Endothelial cell of umbilical vein (primary cell): Measurements from ENCODE around the gene NUPR1. TPM values are rescaled to one million over a fixed set of nuclear protein-coding genes. Genes with fewer than 3 reads are reported as not detected.

Experiments
- BruUV-seq: library from RNA; stranded (reverse); fragments of 400-500 nt; replicated peaks from 2 replicates; lab custom pipeline; 2021; lab: Mats Ljungman, UMichigan
- CTCF ChIA-PET: fragments of 300-600, 350-600 bp; sonication (Branson Sonifier 250); formaldehyde crosslinking; loops from one replicate; lab custom pipeline; 2021; ENCODE audit warnings: antibody characterized with exemption, inconsistent platforms; lab: Charles Lee
- POLR2A ChIA-PET: fragments of 300-600, 350-600 bp; sonication (Branson Sonifier 250); formaldehyde crosslinking; loops from one replicate; lab custom pipeline; 2021; ENCODE audit warnings: antibody characterized with exemption, inconsistent platforms; lab: Charles Lee
- DNase-seq: peaks from one replicate; pipeline ENCODE4 v3.0.0-alpha.2; 2011; ENCODE audit warnings: low read depth, low spot score
- FAIRE-seq: peaks from 2 replicates; lab custom pipeline; 2011; peaks lifted over from hg19 to GRCh38; lab: Jason Lieb, UNC
- H2AFZ ChIP-seq: 2 replicates; pipeline ENCODE4 v1.6.0; 2012; ENCODE audit warnings: low read depth, low read length, control low read depth, inconsistent platforms
- H3K27ac ChIP-seq: 2 replicates; pipeline ENCODE4 v1.5.1; 2011; ENCODE audit warnings: low read depth, mild to moderate bottlenecking, control low read depth, low read length, moderate library complexity; ENCODE audit not compliant: insufficient read depth
- H3K27me3 ChIP-seq, 2 experiments: 2 replicates each; pipeline versions ENCODE4 v1.6.0 to v1.6.1; 2011; ENCODE audit warnings: low read length in 2 of 2, mixed read lengths in 1 of 2; ENCODE audit not compliant: control insufficient read depth in 2 of 2, insufficient read depth in 2 of 2
- H3K36me3 ChIP-seq, 2 experiments: 2 replicates in 1 of 2; 3 replicates in 1 of 2; pipeline ENCODE4 v1.5.1; 2011; ENCODE audit warnings: low read length in 2 of 2, mild to moderate bottlenecking in 1 of 2, moderate library complexity in 1 of 2; ENCODE audit not compliant: control insufficient read depth in 2 of 2, insufficient read depth in 2 of 2; ENCODE audit errors: extremely low read depth in 1 of 2
- H3K4me1 ChIP-seq: 3 replicates; pipeline ENCODE4 v1.5.1; 2011; ENCODE audit warnings: mild to moderate bottlenecking, low read length; ENCODE audit not compliant: control insufficient read depth, insufficient read depth; ENCODE audit errors: extremely low read depth
- H3K4me2 ChIP-seq: 2 replicates; pipeline ENCODE4 v1.6.1; 2011; ENCODE audit warnings: low read length, control low read depth, mixed read lengths; ENCODE audit not compliant: insufficient read depth
- H3K4me3 ChIP-seq, 3 experiments: fragments of 200-600 bp in 1 of 3; sonication (generic), shearing (Covaris generic) in 1 of 3; replicated peaks in 1 of 3; 2 replicates each; pipeline ENCODE4 v1.5.1; 2011 to 2016; ENCODE audit warnings: control low read depth in 3 of 3, low read length in 3 of 3, mild to moderate bottlenecking in 2 of 3, inconsistent platforms in 1 of 3, low read depth in 1 of 3, moderate library complexity in 1 of 3; ENCODE audit not compliant: insufficient read depth in 1 of 3
- H3K79me2 ChIP-seq: 2 replicates; pipeline ENCODE4 v1.6.0; 2012; ENCODE audit warnings: low read length, inconsistent platforms; ENCODE audit not compliant: control insufficient read depth, insufficient read depth
- H3K9ac ChIP-seq: replicated peaks from 2 replicates; pipeline ENCODE3; 2011; ENCODE audit warnings: low read length, control low read depth; ENCODE audit not compliant: insufficient read depth; ENCODE audit errors: extremely low read depth
- H3K9me1 ChIP-seq: replicated peaks from 3 replicates; pipeline ENCODE4 v1.6.0; 2011; ENCODE audit warnings: mild to moderate bottlenecking, low read length; ENCODE audit not compliant: control insufficient read depth, insufficient read depth; ENCODE audit errors: extremely low read depth
- H3K9me3 ChIP-seq: replicated peaks from 2 replicates; pipeline ENCODE4 v1.5.1; 2012; ENCODE audit warnings: low read length, inconsistent platforms; ENCODE audit not compliant: control insufficient read depth, insufficient read depth
- H4K20me1 ChIP-seq: replicated peaks from 2 replicates; pipeline ENCODE3; 2011; ENCODE audit warnings: mild to moderate bottlenecking, low read length; ENCODE audit not compliant: control insufficient read depth, insufficient read depth; ENCODE audit errors: extremely low read depth
- CTCF ChIP-seq, 2 donors: IDR thresholded peaks; 1 replicate in 1 of 2; 2 replicates in 1 of 2; pipeline ENCODE4 v1.5.1; 2011; ENCODE audit warnings: low read length in 2 of 2, mild to moderate bottlenecking in 2 of 2, moderate library complexity in 2 of 2, control low read depth in 1 of 2, inconsistent platforms in 1 of 2, low read depth in 1 of 2; ENCODE audit not compliant: insufficient read depth in 1 of 2; ENCODE audit errors: extremely low read depth in 1 of 2
- EZH2 ChIP-seq: IDR thresholded peaks from 2 replicates; pipeline ENCODE4 v1.6.1; 2012; ENCODE audit warnings: borderline replicate concordance, low read depth, mild to moderate bottlenecking, moderate library complexity, low read length, inconsistent platforms; ENCODE audit not compliant: severe bottlenecking
- FOS ChIP-seq: IDR thresholded peaks from 2 replicates; pipeline ENCODE4 v1.6.1; 2011; ENCODE audit warnings: mild to moderate bottlenecking, low read length, moderate library complexity, borderline replicate concordance; ENCODE audit not compliant: insufficient read depth
- GATA2 ChIP-seq: IDR thresholded peaks from 2 replicates; pipeline ENCODE4 v1.7.0; 2011; ENCODE audit warnings: low read depth, mild to moderate bottlenecking, moderate library complexity, mixed read lengths, low read length; ENCODE audit not compliant: insufficient read length, insufficient read depth
- JUN ChIP-seq: IDR thresholded peaks from 2 replicates; pipeline ENCODE4 v1.6.1; 2011; ENCODE audit warnings: borderline replicate concordance, low read depth; ENCODE audit not compliant: insufficient read length, insufficient read depth
- MAX ChIP-seq: IDR thresholded peaks from 2 replicates; pipeline ENCODE4 v1.6.1; 2011; ENCODE audit not compliant: insufficient read depth, insufficient read length
- MYC ChIP-seq: IDR thresholded peaks from one replicate; pipeline ENCODE4 v1.6.1; 2011; ENCODE audit warnings: mild to moderate bottlenecking, low read depth, low read length
- POLR2A ChIP-seq: IDR thresholded peaks from 2 replicates; pipeline ENCODE4 v1.6.1; 2012; ENCODE audit warnings: low read depth, mild to moderate bottlenecking, control low read depth, low read length
- POLR2AphosphoS5 ChIP-seq: IDR thresholded peaks from 2 replicates; pipeline ENCODE4 v1.6.1; 2012; ENCODE audit warnings: low read depth, mild to moderate bottlenecking, control low read depth, low read length, moderate library complexity; ENCODE audit not compliant: insufficient read depth
- dilution Hi-C: fragments of 300-500 bp; cut with MboI; formaldehyde crosslinking; loops from one replicate; pipeline ENCODE4 v1.15.0; 2019; ENCODE audit warnings: low sequenced_read_pairs; ENCODE audit not compliant: extremely low pct_ligation_motif_present
- intact Hi-C: fragments of 100-400 bp; cut with micrococcal nuclease; formaldehyde crosslinking; loops from one replicate; pipeline ENCODE4 v1.10.0; 2022
- polyA plus RNA-seq, 4 experiments: library from polyadenylated mRNA; depleted of rRNA in 3 of 4; stranded (reverse) in 3 of 4; unstranded in 1 of 4; fragments of >200 nt; gene quantifications; 2 replicates each; pipeline versions ENCODE4 v1.2.1 to v1.2.3, GENCODE V29; 2011 to 2012; ENCODE audit warnings: missing spikeins in 1 of 4
- total RNA-seq: library from RNA; stranded (reverse); gene quantifications from 2 replicates; pipeline ENCODE4 v1.2.3, GENCODE V29; 2021

The NUPR1 gene
- total and polyA plus RNA-seq, 2 donors (not counting 3 experiments of a cell fraction or from before 2014, with no cell fraction given): 1.8 to 4.9 TPM

GRCh38 chr16:28513484-28514181 lies 25.1 kb downstream of the NUPR1 start:
- Histone ChIP-seq H3K9ac (no peak overlapping the region), H3K79me2 (no peaks in the 10 kb centered on the region), H3K27me3 (no peaks in the 10 kb centered on the region), H3K4me1 (no peaks in the 10 kb centered on the region), H3K27ac (no peak overlapping the region), H3K4me2 (no peak overlapping the region), H3K9me1 (no peaks in the 10 kb centered on the region), H3K4me3 (no peak overlapping the region), H3K36me3 (no peaks in the 10 kb centered on the region), H3K9me3 (no peaks in the 10 kb centered on the region), H2AFZ (no peak overlapping the region), H4K20me1 (no peaks in the 10 kb centered on the region)
- POLR2A ChIA-PET: interaction anchor here (0.6 kb wide), 1 partner anchor 28 kb away, joined by 11 read pairs; no protein-coding TSS in a partner anchor
- DNase-seq (no peak), FAIRE-seq (no peak)
- CTCF ChIA-PET: no interaction called here
- BruUV-seq: no TSS peak
- TF ChIP-seq JUN (no peak), GATA2 (no peak), MAX (no peak), POLR2AphosphoS5 (no peak), CTCF (IDR thresholded peaks at IDR 0.05; ENCODE audit: extremely low read depth in 1 of 2, insufficient read depth in 1 of 2, low read depth in 1 of 2, low read length in 2 of 2) (no peak), EZH2 (no peak), POLR2A (no peak), FOS (no peak), MYC (no peak)
- intact Hi-C loops: no loop called here
- dilution Hi-C loops: no loop called here
